OCI-LY1 (cell line): ENCODE data around the gene FGF3.

Source experiments
- H2AFZ ChIP-seq: fragments of 200-600 bp; sonication (generic), shearing (Covaris generic); 2 replicates; pipeline ENCODE4 v1.6.0; 2014; ENCODE audit warnings: antibody characterized with exemption, mild to moderate bottlenecking, low read length
- H3F3A ChIP-seq: fragments of 200-600 bp; sonication (generic), shearing (Covaris generic); 2 replicates; pipeline ENCODE4 v1.6.0; 2014; ENCODE audit warnings: mild to moderate bottlenecking, antibody characterized with exemption, low read length, moderate library complexity; ENCODE audit not compliant: insufficient read depth
- H3K27ac ChIP-seq: fragments of 200-600 bp; sonication (generic); 2 replicates; pipeline ENCODE4 v1.5.1; 2014; ENCODE audit warnings: low read length, mixed run types, mild to moderate bottlenecking, low read depth; ENCODE audit not compliant: poor library complexity, severe bottlenecking
- H3K27me3 ChIP-seq: fragments of 200-600 bp; sonication (generic); 2 replicates; pipeline ENCODE4 v1.6.0; 2014; ENCODE audit warnings: antibody characterized with exemption, mild to moderate bottlenecking, low read length, moderate library complexity; ENCODE audit not compliant: insufficient read depth
- H3K36me3 ChIP-seq: fragments of 200-600 bp; sonication (generic); 2 replicates; pipeline ENCODE4 v1.6.1; 2014; ENCODE audit warnings: mild to moderate bottlenecking, antibody characterized with exemption, low read length, moderate library complexity, mixed read lengths; ENCODE audit not compliant: insufficient read depth
- H3K4me1 ChIP-seq: fragments of 200-600 bp; sonication (generic); 2 replicates; pipeline ENCODE4 v1.5.1; 2014; ENCODE audit warnings: mild to moderate bottlenecking, low read length, moderate library complexity; ENCODE audit not compliant: insufficient read depth, severe bottlenecking
- H3K4me2 ChIP-seq: fragments of 200-600 bp; sonication (generic), shearing (Covaris generic); 2 replicates; pipeline ENCODE4 v1.6.1; 2014; ENCODE audit warnings: low read length
- H3K4me3 ChIP-seq: fragments of 200-600 bp; sonication (generic); 2 replicates; pipeline ENCODE4 v1.5.1; 2014; ENCODE audit warnings: low read length, low read depth, mild to moderate bottlenecking, mixed read lengths; ENCODE audit not compliant: poor library complexity, severe bottlenecking
- H3K79me2 ChIP-seq: fragments of 200-600 bp; shearing (Covaris generic); 2 replicates; pipeline ENCODE4 v1.6.1; 2016; ENCODE audit warnings: mixed run types, low read length, mixed read lengths; ENCODE audit not compliant: insufficient read depth
- H3K9ac ChIP-seq: fragments of 200-600 bp; sonication (generic), shearing (Covaris generic); 2 replicates; pipeline ENCODE4 v1.6.1; 2014; ENCODE audit warnings: mild to moderate bottlenecking, low read length, mixed read lengths
- H3K9me2 ChIP-seq: fragments of 200-600 bp; sonication (generic), shearing (Covaris generic); 2 replicates; pipeline ENCODE4 v1.6.1; 2014; ENCODE audit warnings: low read depth, mild to moderate bottlenecking, low read length, mixed read lengths
- H3K9me3 ChIP-seq: fragments of 200-600 bp; shearing (Covaris generic); 2 replicates; pipeline ENCODE4 v1.6.1; 2014; ENCODE audit warnings: low read length, mixed read lengths
- H4K20me1 ChIP-seq: fragments of 200-600 bp; sonication (generic), shearing (Covaris generic); 2 replicates; pipeline ENCODE4 v1.6.0; 2016; ENCODE audit warnings: mild to moderate bottlenecking, low read length; ENCODE audit not compliant: insufficient read depth
- EZH2 ChIP-seq: fragments of 200-600 bp; sonication (generic), shearing (Covaris generic); IDR thresholded peaks from 2 replicates; pipeline ENCODE4 v1.8.0; 2017; ENCODE audit warnings: borderline replicate concordance, mixed run types, mild to moderate bottlenecking, antibody characterized with exemption, low read length, moderate library complexity, mixed read lengths
- TF ChIP-seq, protein P1 (sequence below): fragments of 200-600 bp; sonication (generic), shearing (Covaris generic); IDR thresholded peaks from 2 replicates; pipeline ENCODE4 v1.5.1; 2017; ENCODE audit warnings: mild to moderate bottlenecking, antibody characterized with exemption, low read length, moderate library complexity, mixed read lengths

The FGF3 gene

DNA sequence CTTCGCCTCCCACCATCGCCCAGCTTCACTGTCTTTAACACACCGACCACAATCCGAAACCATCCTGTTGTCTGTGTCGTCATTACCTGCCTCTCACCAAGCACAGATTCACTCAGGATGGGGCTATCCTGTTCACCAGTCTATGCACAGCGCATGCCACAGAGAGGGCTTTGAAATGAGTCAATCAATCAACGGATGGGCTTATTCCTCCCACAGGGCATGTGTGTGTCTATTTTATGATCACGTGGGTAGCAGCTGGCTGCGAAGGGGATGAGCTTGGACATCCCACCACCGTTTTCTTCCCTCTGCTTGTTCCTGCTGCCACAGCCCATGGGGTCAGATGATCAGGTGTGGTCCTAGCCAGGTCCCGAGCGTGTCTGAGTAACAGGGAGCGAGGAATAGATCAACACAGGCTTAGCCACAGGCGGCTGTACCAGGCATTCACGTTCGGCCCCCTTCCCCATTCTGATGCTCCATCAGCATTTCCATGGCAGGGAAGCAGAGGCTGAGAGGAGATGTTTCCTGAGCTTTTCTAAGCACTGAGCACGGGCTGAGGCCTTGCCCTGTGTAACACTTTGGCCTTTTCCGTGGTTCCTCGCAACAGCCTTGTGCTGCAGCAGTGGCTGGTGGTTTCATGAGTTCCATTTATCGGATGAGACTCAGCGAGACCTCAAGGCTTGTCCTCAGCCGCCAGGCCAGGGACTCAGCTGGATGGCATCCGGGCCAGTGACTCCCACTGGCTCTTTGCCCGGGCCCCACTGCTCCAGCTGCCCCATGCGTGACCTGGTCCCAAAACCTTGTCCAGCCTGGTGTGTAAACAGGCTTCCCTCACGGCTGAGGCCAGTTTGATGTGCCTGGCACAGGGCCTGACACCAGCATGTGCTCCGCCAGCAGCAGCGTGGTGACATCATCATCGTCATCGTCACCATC, 48.1 kb upstream of the FGF3 start:
- Histone ChIP-seq H3K4me3 (no peak overlapping the region), H3K9me2 (no peaks in the 10 kb centered on the region), H3K4me1 (no peaks in the 10 kb centered on the region), H3K9ac (no peak overlapping the region), H3K79me2 (no peaks in the 10 kb centered on the region), H3F3A (no peaks in the 10 kb centered on the region), H3K27me3 (no peaks in the 10 kb centered on the region), H2AFZ (no peak overlapping the region), H3K4me2 (no peak overlapping the region), H3K9me3 (no peaks in the 10 kb centered on the region), H3K36me3 (no peaks in the 10 kb centered on the region), H3K27ac (no peak overlapping the region), H4K20me1 (no peaks in the 10 kb centered on the region)
- TF ChIP-seq, protein P1, sequence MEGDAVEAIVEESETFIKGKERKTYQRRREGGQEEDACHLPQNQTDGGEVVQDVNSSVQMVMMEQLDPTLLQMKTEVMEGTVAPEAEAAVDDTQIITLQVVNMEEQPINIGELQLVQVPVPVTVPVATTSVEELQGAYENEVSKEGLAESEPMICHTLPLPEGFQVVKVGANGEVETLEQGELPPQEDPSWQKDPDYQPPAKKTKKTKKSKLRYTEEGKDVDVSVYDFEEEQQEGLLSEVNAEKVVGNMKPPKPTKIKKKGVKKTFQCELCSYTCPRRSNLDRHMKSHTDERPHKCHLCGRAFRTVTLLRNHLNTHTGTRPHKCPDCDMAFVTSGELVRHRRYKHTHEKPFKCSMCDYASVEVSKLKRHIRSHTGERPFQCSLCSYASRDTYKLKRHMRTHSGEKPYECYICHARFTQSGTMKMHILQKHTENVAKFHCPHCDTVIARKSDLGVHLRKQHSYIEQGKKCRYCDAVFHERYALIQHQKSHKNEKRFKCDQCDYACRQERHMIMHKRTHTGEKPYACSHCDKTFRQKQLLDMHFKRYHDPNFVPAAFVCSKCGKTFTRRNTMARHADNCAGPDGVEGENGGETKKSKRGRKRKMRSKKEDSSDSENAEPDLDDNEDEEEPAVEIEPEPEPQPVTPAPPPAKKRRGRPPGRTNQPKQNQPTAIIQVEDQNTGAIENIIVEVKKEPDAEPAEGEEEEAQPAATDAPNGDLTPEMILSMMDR = no peak
- TF ChIP-seq EZH2 = no peak

DNA sequence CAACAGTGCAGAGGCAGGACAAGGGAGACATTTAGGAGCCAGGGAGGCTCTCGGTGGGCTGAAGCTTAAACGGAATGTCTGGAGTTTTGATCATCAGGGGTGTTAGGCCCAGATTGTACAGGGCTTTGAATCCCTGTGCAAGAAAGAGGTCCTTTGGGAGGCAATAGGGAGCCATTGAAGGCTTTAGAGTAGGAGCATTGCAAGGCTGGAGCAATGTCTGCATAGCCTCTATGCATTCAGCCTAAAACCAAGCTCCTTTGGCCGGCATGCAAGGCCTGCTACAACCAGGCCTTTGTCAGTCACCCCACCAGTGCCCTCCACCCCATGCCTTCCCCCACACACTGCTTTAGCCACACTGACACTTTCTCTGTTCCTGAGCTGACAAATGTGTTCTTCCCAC, 47.4 kb upstream of the FGF3 start:
- no peak overlapping the region for H3K9ac ChIP-seq
- H3K27ac ChIP-seq = no peak overlapping the region
- no peaks in the 10 kb centered on the region for H3K79me2 ChIP-seq
- H3K27me3 ChIP-seq = no peaks in the 10 kb centered on the region
- no peak overlapping the region for H3K4me2 ChIP-seq
- TF ChIP-seq, protein P1 = no peak
- TF ChIP-seq EZH2 = no peak
- H3K36me3 ChIP-seq = no peaks in the 10 kb centered on the region
- no peaks in the 10 kb centered on the region for H4K20me1 ChIP-seq
- no peak overlapping the region for H2AFZ ChIP-seq
- no peaks in the 10 kb centered on the region for H3F3A ChIP-seq
- no peaks in the 10 kb centered on the region for H3K9me3 ChIP-seq
- no peaks in the 10 kb centered on the region for H3K9me2 ChIP-seq
- no peaks in the 10 kb centered on the region for H3K4me1 ChIP-seq
- no peak overlapping the region for H3K4me3 ChIP-seq

DNA sequence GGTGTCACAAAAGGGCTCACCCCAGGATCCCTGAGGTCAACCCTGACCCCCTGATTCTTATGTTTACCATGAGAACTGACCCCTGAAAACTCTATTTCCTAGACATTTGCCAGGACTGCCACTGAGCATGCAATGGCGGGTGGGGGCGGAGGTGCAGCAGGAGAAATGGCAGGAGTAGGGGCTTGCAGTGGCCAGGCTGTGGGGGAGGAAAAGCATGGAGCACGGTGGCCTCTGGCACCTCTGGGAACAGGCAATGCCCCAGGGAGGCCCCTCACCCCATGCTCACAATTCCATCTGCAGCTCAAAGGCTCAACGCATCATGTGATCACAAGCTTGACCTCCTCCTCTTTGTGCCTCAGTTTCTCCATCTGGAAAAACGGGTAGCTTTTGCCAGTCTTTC, 46.5 kb upstream of the FGF3 start:
- Histone ChIP-seq H3K9me2 (no peaks in the 10 kb centered on the region), H3K27ac (no peak overlapping the region), H3K9me3 (no peaks in the 10 kb centered on the region), H3K36me3 (no peaks in the 10 kb centered on the region), H4K20me1 (no peaks in the 10 kb centered on the region), H3K9ac (no peak overlapping the region), H3F3A (no peaks in the 10 kb centered on the region), H3K4me2 (no peak overlapping the region), H3K27me3 (no peaks in the 10 kb centered on the region), H2AFZ (no peak overlapping the region), H3K4me3 (no peak overlapping the region), H3K79me2 (no peaks in the 10 kb centered on the region), H3K4me1 (no peaks in the 10 kb centered on the region)
- TF ChIP-seq EZH2 = no peak
- TF ChIP-seq, protein P1 = no peak
